GM23248 (cell line): ENCODE data around the gene HCRT.

Experiments
- EZH2 ChIP-seq: fragments of 200-600 bp; sonication (generic); IDR thresholded peaks from 2 replicates; pipeline ENCODE4 v1.6.1; 2018; ENCODE audit warnings: antibody characterized with exemption, mild to moderate bottlenecking; ENCODE audit not compliant: insufficient read depth, poor library complexity, severe bottlenecking
- EZH2phosphoT487 ChIP-seq: fragments of 200-600 bp; sonication (generic); IDR thresholded peaks from 2 replicates; pipeline ENCODE4 v1.6.1; 2018; ENCODE audit warnings: antibody characterized with exemption, moderate library complexity, mild to moderate bottlenecking, low read depth; ENCODE audit not compliant: insufficient read depth

DNA sequence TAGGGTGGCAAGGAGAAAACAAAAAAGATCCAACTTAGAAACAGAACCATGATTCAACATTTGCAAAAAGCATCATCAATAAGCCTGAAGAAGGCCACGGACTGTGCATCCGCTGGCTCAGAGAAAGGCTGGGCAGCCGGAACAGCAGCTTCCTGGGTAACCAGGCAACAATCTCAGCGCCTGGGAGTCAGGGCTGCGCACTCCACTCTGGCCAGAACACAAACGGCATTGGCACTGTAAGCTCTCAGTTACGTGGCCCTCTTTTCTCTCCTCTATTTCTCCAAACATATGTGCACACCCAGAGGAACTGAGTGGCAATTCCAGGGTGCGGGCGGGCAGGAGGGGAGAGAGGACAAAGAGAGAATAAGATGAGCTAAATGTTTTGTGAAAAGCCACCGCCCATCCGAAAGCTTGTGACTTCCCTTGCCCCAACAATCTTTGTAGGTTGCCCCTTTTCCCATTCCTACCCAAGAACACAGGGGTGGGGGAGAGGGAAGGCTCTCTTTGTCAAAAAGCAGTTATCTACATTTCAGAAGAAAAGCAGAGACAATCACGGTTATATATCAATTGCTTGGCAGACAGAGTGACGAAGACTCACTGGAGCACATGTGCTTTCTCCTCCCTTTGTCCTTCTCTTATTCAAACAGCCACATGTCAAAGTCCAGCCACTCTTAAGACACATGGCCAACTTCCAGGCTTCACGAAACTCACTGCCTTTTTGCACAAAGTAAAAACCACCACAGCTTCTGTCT lies 15.6 kb upstream of the HCRT start:
- TF ChIP-seq EZH2: no peak
- TF ChIP-seq EZH2phosphoT487: no peak
